ENCODE data around the gene NDUFS3. TPM values are rescaled to one million over a fixed set of nuclear protein-coding genes. Genes with fewer than 3 reads are reported as not detected.

The NDUFS3 gene
- total and polyA plus RNA-seq, 2 of the 13 experiments (the other 11 are each of a cell fraction or from before 2014, with no cell fraction given) = 151 to 184 TPM

DNA sequence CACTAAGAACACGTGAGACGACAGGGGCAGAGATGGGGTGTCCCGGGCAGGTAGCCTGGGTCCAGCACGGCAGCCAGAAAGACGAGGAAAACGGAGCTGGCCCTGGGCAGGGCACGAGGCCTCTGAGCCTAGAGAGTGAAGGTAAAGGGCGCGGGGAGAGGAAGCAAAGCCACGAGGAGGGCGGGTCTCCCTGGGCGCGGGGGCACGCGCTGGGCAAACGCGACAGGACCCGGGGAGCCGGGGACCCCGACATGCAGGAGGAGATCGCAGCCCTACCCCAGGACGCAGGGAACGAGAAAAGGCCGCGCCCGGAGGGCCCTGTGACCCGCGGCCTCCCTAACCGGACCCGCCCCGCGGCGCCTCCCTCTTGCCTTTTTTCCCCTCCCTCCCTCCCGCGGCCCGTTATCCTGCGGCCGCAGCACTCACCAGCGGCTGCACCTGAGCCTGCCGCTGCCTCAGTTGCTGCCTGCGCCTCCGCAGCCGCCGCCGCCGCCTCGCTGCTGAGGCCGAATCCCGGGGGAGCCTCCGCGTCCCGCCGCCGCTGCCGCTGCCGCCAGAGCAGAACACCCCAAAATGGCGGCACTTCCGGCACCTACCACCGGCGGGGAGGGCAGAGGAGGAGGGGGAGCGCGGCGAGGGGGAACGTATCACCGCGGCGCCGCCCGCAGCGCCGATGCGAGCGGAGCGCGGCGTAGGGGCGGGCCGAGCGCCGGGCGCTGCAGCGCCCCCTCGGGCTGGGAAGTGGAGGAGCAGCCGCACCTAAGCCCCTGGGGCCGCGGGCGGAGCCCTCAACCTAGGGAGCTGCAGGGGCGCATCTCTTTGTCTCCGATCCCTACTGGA is 26.1 kb upstream of the NDUFS3 start, which contains the start of gene CELF1 (continued):
- TF ChIP-seq, protein P1, sequence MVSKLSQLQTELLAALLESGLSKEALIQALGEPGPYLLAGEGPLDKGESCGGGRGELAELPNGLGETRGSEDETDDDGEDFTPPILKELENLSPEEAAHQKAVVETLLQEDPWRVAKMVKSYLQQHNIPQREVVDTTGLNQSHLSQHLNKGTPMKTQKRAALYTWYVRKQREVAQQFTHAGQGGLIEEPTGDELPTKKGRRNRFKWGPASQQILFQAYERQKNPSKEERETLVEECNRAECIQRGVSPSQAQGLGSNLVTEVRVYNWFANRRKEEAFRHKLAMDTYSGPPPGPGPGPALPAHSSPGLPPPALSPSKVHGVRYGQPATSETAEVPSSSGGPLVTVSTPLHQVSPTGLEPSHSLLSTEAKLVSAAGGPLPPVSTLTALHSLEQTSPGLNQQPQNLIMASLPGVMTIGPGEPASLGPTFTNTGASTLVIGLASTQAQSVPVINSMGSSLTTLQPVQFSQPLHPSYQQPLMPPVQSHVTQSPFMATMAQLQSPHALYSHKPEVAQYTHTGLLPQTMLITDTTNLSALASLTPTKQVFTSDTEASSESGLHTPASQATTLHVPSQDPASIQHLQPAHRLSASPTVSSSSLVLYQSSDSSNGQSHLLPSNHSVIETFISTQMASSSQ (IDR thresholded peaks at IDR 0.05; ENCODE audit: low read depth) = no peak
- TF ChIP-seq, protein P1 (CRISPR knock-in tag; IDR thresholded peaks at IDR 0.05; ENCODE audit: borderline replicate concordance) = no peak
- no peak for TF ChIP-seq CAMTA2 (CRISPR knock-in tag; IDR thresholded peaks at IDR 0.05; ENCODE audit: borderline replicate concordance)
- TF ChIP-seq ZNF333 (CRISPR knock-in tag; IDR thresholded peaks at IDR 0.05; ENCODE audit: borderline replicate concordance) = peak; percentile 74; the same call in 1 of the 2 replicates
- TF ChIP-seq, protein P2, sequence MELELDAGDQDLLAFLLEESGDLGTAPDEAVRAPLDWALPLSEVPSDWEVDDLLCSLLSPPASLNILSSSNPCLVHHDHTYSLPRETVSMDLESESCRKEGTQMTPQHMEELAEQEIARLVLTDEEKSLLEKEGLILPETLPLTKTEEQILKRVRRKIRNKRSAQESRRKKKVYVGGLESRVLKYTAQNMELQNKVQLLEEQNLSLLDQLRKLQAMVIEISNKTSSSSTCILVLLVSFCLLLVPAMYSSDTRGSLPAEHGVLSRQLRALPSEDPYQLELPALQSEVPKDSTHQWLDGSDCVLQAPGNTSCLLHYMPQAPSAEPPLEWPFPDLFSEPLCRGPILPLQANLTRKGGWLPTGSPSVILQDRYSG (CRISPR knock-in tag; IDR thresholded peaks at IDR 0.05) = no peak
- TF ChIP-seq, protein P3, sequence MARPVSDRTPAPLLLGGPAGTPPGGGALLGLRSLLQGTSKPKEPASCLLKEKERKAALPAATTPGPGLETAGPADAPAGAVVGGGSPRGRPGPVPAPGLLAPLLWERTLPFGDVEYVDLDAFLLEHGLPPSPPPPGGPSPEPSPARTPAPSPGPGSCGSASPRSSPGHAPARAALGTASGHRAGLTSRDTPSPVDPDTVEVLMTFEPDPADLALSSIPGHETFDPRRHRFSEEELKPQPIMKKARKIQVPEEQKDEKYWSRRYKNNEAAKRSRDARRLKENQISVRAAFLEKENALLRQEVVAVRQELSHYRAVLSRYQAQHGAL (CRISPR knock-in tag; IDR thresholded peaks at IDR 0.05; ENCODE audit: not compliant biosample characterization) = no peak
- TF ChIP-seq ZNF343 (CRISPR knock-in tag; IDR thresholded peaks at IDR 0.05) = no peak; the same call in 1 of the 2 replicates
- no peak for TF ChIP-seq RBM22 (optimal IDR thresholded peaks at IDR 0.05; ENCODE audit: low read length)
- no peak; the same call in 1 of the 2 replicates for TF ChIP-seq ZNF160 (CRISPR knock-in tag; IDR thresholded peaks at IDR 0.05)
- TF ChIP-seq, protein P4, sequence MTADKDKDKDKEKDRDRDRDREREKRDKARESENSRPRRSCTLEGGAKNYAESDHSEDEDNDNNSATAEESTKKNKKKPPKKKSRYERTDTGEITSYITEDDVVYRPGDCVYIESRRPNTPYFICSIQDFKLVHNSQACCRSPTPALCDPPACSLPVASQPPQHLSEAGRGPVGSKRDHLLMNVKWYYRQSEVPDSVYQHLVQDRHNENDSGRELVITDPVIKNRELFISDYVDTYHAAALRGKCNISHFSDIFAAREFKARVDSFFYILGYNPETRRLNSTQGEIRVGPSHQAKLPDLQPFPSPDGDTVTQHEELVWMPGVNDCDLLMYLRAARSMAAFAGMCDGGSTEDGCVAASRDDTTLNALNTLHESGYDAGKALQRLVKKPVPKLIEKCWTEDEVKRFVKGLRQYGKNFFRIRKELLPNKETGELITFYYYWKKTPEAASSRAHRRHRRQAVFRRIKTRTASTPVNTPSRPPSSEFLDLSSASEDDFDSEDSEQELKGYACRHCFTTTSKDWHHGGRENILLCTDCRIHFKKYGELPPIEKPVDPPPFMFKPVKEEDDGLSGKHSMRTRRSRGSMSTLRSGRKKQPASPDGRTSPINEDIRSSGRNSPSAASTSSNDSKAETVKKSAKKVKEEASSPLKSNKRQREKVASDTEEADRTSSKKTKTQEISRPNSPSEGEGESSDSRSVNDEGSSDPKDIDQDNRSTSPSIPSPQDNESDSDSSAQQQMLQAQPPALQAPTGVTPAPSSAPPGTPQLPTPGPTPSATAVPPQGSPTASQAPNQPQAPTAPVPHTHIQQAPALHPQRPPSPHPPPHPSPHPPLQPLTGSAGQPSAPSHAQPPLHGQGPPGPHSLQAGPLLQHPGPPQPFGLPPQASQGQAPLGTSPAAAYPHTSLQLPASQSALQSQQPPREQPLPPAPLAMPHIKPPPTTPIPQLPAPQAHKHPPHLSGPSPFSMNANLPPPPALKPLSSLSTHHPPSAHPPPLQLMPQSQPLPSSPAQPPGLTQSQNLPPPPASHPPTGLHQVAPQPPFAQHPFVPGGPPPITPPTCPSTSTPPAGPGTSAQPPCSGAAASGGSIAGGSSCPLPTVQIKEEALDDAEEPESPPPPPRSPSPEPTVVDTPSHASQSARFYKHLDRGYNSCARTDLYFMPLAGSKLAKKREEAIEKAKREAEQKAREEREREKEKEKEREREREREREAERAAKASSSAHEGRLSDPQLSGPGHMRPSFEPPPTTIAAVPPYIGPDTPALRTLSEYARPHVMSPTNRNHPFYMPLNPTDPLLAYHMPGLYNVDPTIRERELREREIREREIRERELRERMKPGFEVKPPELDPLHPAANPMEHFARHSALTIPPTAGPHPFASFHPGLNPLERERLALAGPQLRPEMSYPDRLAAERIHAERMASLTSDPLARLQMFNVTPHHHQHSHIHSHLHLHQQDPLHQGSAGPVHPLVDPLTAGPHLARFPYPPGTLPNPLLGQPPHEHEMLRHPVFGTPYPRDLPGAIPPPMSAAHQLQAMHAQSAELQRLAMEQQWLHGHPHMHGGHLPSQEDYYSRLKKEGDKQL (CRISPR knock-in tag; IDR thresholded peaks at IDR 0.05; ENCODE audit: low read depth) = no peak

Data from HepG2 (cell line).